ENCODE measurements around the gene ZFHX2.
A peak's percentile ranks its signal among the peaks of the same experiment; 100 is the strongest.

ZFHX2 gene

DNA sequence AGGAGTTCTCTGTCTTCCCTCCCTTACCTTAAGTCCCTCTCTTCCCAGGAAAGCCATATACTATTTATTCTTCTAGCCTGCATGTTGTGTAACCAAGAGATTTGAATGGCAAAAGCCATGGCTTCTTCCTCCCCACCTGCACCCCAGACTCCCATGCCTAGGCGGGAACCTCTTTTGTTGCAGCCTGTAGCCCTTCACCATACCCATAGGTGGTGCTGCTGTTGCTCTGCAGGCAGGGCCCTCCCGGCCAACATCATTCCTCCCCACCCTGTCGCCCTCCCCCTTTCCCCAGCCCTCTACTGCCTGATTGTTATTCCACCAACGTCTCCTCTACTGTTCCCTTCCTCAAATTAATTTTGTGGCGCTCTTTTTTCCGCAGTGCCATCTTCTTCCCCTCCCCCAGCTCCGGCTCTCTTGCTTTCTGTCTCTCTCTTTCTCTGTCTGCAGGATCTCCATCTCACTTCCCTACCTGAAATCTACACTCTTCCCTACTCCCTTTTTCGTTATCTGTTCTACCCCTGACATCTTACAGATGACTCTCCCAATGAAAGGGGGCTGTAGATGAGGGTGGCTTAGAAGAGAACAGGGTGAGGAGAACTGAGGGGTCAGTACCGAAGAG is 68.2 kb downstream of the ZFHX2 start:
- H3K4me3 ChIP-seq (ENCODE audit: low read length), result no peak overlapping the region
- no peak overlapping the region for H3K4me2 ChIP-seq (ENCODE audit: low read length)
- H3K79me2 ChIP-seq (ENCODE audit: low read length), result no peaks in the 10 kb centered on the region
- peaks cover 37% of the 10 kb centered on the region for H3K36me3 ChIP-seq (replicated peaks; ENCODE audit: low read depth, low read length)
- H3K27ac ChIP-seq (ENCODE audit: low read length), result no peak overlapping the region
- no peak overlapping the region for H3K9ac ChIP-seq (ENCODE audit: low read length)
- H3K4me1 ChIP-seq (ENCODE audit: low read length), result no peaks in the 10 kb centered on the region
- TF ChIP-seq, protein P1, sequence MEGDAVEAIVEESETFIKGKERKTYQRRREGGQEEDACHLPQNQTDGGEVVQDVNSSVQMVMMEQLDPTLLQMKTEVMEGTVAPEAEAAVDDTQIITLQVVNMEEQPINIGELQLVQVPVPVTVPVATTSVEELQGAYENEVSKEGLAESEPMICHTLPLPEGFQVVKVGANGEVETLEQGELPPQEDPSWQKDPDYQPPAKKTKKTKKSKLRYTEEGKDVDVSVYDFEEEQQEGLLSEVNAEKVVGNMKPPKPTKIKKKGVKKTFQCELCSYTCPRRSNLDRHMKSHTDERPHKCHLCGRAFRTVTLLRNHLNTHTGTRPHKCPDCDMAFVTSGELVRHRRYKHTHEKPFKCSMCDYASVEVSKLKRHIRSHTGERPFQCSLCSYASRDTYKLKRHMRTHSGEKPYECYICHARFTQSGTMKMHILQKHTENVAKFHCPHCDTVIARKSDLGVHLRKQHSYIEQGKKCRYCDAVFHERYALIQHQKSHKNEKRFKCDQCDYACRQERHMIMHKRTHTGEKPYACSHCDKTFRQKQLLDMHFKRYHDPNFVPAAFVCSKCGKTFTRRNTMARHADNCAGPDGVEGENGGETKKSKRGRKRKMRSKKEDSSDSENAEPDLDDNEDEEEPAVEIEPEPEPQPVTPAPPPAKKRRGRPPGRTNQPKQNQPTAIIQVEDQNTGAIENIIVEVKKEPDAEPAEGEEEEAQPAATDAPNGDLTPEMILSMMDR (IDR thresholded peaks at IDR 0.05; ENCODE audit: low read depth, low read length), result peak; percentile 43
- TF ChIP-seq EZH2phosphoT487 (IDR thresholded peaks at IDR 0.05; ENCODE audit: low read depth), result no peak
- H4K20me1 ChIP-seq (ENCODE audit: insufficient read depth, low read length), result peaks cover 11% of the 10 kb centered on the region
- H2AFZ ChIP-seq (ENCODE audit: low read depth, low read length), result no peak overlapping the region
- no peaks in the 10 kb centered on the region for H3K27me3 ChIP-seq (ENCODE audit: low read depth, low read length)
- H3K9me3 ChIP-seq (ENCODE audit: insufficient read depth, low read length), result no peaks in the 10 kb centered on the region

DNA sequence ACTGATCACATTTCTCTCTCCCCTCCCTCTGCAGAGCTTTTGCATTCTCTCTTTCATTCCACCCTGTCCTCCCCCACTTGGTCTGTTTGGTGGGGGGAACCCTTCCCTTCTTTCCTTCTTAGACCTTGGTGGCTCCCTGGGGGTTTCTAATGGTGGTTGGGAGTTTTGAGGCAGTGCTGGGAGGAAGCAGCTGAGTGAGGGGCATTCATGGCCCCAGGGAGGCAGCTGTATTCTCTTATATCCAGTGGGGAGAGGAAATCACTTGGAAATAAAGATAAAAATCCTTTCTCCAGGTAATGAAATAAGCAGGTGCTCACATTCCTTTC is 68.8 kb downstream of the ZFHX2 start:
- H3K36me3 ChIP-seq (replicated peaks; ENCODE audit: low read depth, low read length), result peaks cover 38% of the 10 kb centered on the region
- H3K4me1 ChIP-seq (ENCODE audit: low read length), result no peaks in the 10 kb centered on the region
- H3K27me3 ChIP-seq (ENCODE audit: low read depth, low read length), result no peaks in the 10 kb centered on the region
- no peaks in the 10 kb centered on the region for H3K9me3 ChIP-seq (ENCODE audit: insufficient read depth, low read length)
- no peak overlapping the region for H2AFZ ChIP-seq (ENCODE audit: low read depth, low read length)
- H3K79me2 ChIP-seq (ENCODE audit: low read length), result no peaks in the 10 kb centered on the region
- H3K4me3 ChIP-seq (ENCODE audit: low read length), result no peak overlapping the region
- no peak for TF ChIP-seq EZH2phosphoT487 (IDR thresholded peaks at IDR 0.05; ENCODE audit: low read depth)
- TF ChIP-seq, protein P1 (IDR thresholded peaks at IDR 0.05; ENCODE audit: low read depth, low read length), result no peak
- H3K27ac ChIP-seq (ENCODE audit: low read length), result no peak overlapping the region
- H4K20me1 ChIP-seq (ENCODE audit: insufficient read depth, low read length), result peaks cover 11% of the 10 kb centered on the region
- H3K4me2 ChIP-seq (ENCODE audit: low read length), result no peak overlapping the region
- H3K9ac ChIP-seq (ENCODE audit: low read length), result no peak overlapping the region

DNA sequence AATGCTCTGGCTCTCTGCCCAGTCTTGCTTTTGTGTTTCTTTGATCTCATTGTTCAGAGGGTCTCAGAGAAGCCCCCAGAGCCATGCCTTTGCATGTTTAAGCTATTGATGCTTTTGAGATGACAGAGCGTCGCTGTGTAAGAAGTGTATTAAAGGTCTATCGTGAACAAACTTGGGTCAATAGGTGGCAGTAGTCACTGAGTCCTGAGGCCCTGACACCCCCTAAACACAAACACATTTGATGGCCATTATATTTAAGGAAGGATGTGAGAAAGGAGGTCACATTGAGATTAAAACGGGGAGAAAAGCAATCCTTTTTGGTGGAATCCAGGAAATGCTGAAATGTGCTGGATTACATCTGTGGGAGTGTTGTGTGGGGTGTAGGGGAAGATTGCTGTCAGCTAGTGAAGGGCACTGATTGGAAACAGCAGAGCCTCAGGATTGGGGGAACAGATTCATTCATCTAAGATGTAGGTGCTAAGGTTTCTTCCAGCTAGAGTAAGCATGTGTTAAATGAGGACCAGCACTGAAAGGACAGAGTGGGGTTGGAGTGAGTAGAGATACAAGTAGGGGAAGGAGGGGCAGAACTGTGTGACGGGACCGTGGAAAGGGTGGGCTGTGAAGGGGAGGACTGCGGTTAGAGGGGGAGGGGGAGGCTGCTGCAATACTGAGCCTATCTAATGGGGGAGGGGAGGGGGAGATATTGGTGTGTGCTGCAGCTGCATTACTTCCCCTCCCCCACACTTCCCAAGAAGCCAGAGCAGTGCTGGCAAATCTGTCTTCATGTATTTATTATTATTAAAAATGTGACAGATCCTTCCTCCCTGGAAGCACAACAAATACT is 69.4 kb downstream of the ZFHX2 start:
- H4K20me1 ChIP-seq (ENCODE audit: insufficient read depth, low read length), result peaks cover 11% of the 10 kb centered on the region

More for the DNA sequence above, 69.4 kb downstream of the ZFHX2 start:
- Histone ChIP-seq H3K9me3 (ENCODE audit: insufficient read depth, low read length) (no peaks in the 10 kb centered on the region), H3K4me3 (ENCODE audit: low read length) (no peak overlapping the region), H3K4me2 (ENCODE audit: low read length) (no peak overlapping the region), H3K79me2 (ENCODE audit: low read length) (no peaks in the 10 kb centered on the region), H3K27me3 (ENCODE audit: low read depth, low read length) (no peaks in the 10 kb centered on the region), H3K4me1 (ENCODE audit: low read length) (no peaks in the 10 kb centered on the region), H3K9ac (ENCODE audit: low read length) (no peak overlapping the region), H2AFZ (ENCODE audit: low read depth, low read length) (no peak overlapping the region), H3K27ac (ENCODE audit: low read length) (no peak overlapping the region), H3K36me3 (replicated peaks; ENCODE audit: low read depth, low read length) (peaks cover 42% of the 10 kb centered on the region)
- TF ChIP-seq, protein P1 (IDR thresholded peaks at IDR 0.05; ENCODE audit: low read depth, low read length), result no peak; the same call in 1 of the 2 replicates
- no peak for TF ChIP-seq EZH2phosphoT487 (IDR thresholded peaks at IDR 0.05; ENCODE audit: low read depth)
